ENCODE measurements around the gene CHIC2.

Gene CHIC2

GRCh38 chr4:54091637-54092404 is 27.4 kb upstream of the CHIC2 start:
- no peak for TF ChIP-seq CTCF (IDR thresholded peaks at IDR 0.05; ENCODE audit: low read depth, low read length, missing control alignments)
- peak; percentile 62 for DNase-seq (ENCODE audit: low read depth)
- peak overlapping the region; percentile 50 for H3K4me3 ChIP-seq (ENCODE audit: low read depth, low read length)

- no peak for DNase-seq (ENCODE audit: low read depth)
- TF ChIP-seq CTCF (IDR thresholded peaks at IDR 0.05; ENCODE audit: low read depth, low read length, missing control alignments), result no peak
- H3K4me3 ChIP-seq (ENCODE audit: low read depth, low read length), result peak overlapping the region; percentile 50
Measured at GRCh38 chr4:54090804-54091623, 26.6 kb upstream of the CHIC2 start.

GRCh38 chr4:54090404-54090803 is 26.0 kb upstream of the CHIC2 start:
- no peak for TF ChIP-seq CTCF (IDR thresholded peaks at IDR 0.05; ENCODE audit: low read depth, low read length, missing control alignments)
- DNase-seq (ENCODE audit: low read depth), result no peak
- H3K4me3 ChIP-seq (ENCODE audit: low read depth, low read length), result no peak overlapping the region

- no peak for TF ChIP-seq CTCF (IDR thresholded peaks at IDR 0.05; ENCODE audit: low read depth, low read length, missing control alignments)
- DNase-seq (ENCODE audit: low read depth), result no peak
- no peak overlapping the region for H3K4me3 ChIP-seq (ENCODE audit: low read depth, low read length)
Measured at GRCh38 chr4:54089875-54090274, 25.5 kb upstream of the CHIC2 start.

- TF ChIP-seq CTCF (IDR thresholded peaks at IDR 0.05; ENCODE audit: low read depth, low read length, missing control alignments), result no peak
- DNase-seq (ENCODE audit: low read depth), result no peak
- no peak overlapping the region for H3K4me3 ChIP-seq (ENCODE audit: low read depth, low read length)
Measured at GRCh38 chr4:54085284-54085683, 20.9 kb upstream of the CHIC2 start.

- no peak for DNase-seq (ENCODE audit: low read depth)
- H3K4me3 ChIP-seq (ENCODE audit: low read depth, low read length), result no peak overlapping the region
- no peak for TF ChIP-seq CTCF (IDR thresholded peaks at IDR 0.05; ENCODE audit: low read depth, low read length, missing control alignments)
Measured at GRCh38 chr4:54082168-54082567, 17.8 kb upstream of the CHIC2 start.

All from GM12864 (cell line).